NT2/D1 (cell line): ENCODE measurements around the gene ATP2C1.

ENCODE experiments used
- DNase-seq: peaks from one replicate; pipeline ENCODE4 v3.0.0-alpha.2; 2011; ENCODE audit warnings: low read depth, low spot score
- H3K27me3 ChIP-seq: 2 replicates; pipeline ENCODE4 v1.6.0; 2011; ENCODE audit warnings: mild to moderate bottlenecking; ENCODE audit not compliant: insufficient read length, insufficient read depth
- H3K36me3 ChIP-seq: 2 replicates; pipeline ENCODE4 v1.6.1; 2011; ENCODE audit warnings: mild to moderate bottlenecking, low read length, mixed read lengths; ENCODE audit not compliant: insufficient read depth, insufficient read length
- H3K4me1 ChIP-seq: 2 replicates; pipeline ENCODE4 v1.5.1; 2011; ENCODE audit not compliant: insufficient read depth, insufficient read length
- H3K4me3 ChIP-seq: 2 replicates; pipeline ENCODE4 v1.5.1; 2011; ENCODE audit warnings: low read depth; ENCODE audit not compliant: insufficient read length
- H3K9ac ChIP-seq: 2 replicates; pipeline ENCODE4 v1.6.0; 2011; ENCODE audit warnings: low read depth; ENCODE audit not compliant: insufficient read length
- H3K9me3 ChIP-seq: 2 replicates; pipeline ENCODE4 v1.5.1; 2011; ENCODE audit warnings: mild to moderate bottlenecking, low read length; ENCODE audit not compliant: insufficient read depth
- SUZ12 ChIP-seq: IDR thresholded peaks from 2 replicates; pipeline ENCODE4 v1.6.1; 2011; ENCODE audit not compliant: insufficient read length, insufficient read depth; ENCODE audit errors: extremely low read depth
- YY1 ChIP-seq: IDR thresholded peaks from 2 replicates; pipeline ENCODE4 v1.6.1; 2011; ENCODE audit not compliant: insufficient read length, insufficient read depth
- ZNF274 ChIP-seq: IDR thresholded peaks from 2 replicates; pipeline ENCODE4 v1.6.1; 2011; ENCODE audit warnings: mild to moderate bottlenecking, low read depth, low read length

ATP2C1 gene

GRCh38 chr3:130941793-130942192, 47.9 kb downstream of the ATP2C1 start:
- H3K9ac ChIP-seq, result no peak overlapping the region
- no peaks in the 10 kb centered on the region for H3K4me1 ChIP-seq
- TF ChIP-seq SUZ12 (no peak), YY1 (no peak), ZNF274 (no peak)
- H3K27me3 ChIP-seq, result no peaks in the 10 kb centered on the region
- no peak for DNase-seq
- no peaks in the 10 kb centered on the region for H3K9me3 ChIP-seq
- peaks cover 67% of the 10 kb centered on the region for H3K36me3 ChIP-seq
- no peak overlapping the region for H3K4me3 ChIP-seq

GRCh38 chr3:130946882-130947281, 53.0 kb downstream of the ATP2C1 start:
- peaks cover 61% of the 10 kb centered on the region for H3K36me3 ChIP-seq
- no peak for TF ChIP-seq SUZ12
- no peak for TF ChIP-seq ZNF274
- TF ChIP-seq YY1, result no peak

DNA sequence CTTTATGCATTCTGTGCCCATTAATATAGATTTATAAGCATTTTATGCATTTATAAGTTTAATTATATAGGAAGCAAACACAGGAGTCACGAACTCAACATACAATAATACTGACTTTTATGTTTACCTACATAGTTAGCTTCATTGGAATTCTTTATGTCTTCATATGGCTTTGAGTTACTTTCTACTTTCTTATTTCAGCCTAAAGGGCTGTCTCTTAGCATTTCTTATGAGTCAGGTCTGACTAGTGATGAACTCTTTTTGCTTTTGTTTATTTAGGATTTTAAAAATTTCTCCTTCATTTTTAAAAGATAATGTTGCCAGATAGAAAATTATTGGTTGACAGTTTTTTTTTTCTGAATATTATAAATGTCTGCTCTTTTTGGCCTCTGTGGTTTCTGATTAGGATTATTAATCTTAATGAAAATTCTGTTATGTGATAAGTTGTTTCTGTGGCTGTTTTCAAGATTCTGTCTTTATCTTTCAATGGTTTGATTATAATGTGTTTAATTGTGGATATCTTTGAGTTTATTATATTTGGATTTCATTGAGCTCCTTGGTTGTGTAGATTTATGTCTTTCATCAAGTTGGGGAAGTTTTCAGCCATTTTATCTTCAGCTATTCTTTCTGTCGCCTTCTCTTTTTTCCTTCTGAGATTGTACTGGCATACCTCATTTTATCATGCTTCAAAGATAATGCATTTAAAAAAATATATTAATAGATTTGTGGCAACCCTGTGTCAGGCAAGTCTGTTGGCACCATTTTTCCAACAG, 54.3 kb downstream of the ATP2C1 start:
- no peaks in the 10 kb centered on the region for H3K4me1 ChIP-seq
- no peaks in the 10 kb centered on the region for H3K9me3 ChIP-seq
- no peaks in the 10 kb centered on the region for H3K27me3 ChIP-seq
- DNase-seq, result no peak
- no peak overlapping the region for H3K4me3 ChIP-seq
- no peak for TF ChIP-seq SUZ12
- no peak for TF ChIP-seq ZNF274
- no peak for TF ChIP-seq YY1
- H3K36me3 ChIP-seq, result peaks cover 52% of the 10 kb centered on the region
- no peak overlapping the region for H3K9ac ChIP-seq

More at GRCh38 chr3:130946882-130947281, 53.0 kb downstream of the ATP2C1 start:
- no peaks in the 10 kb centered on the region for H3K9me3 ChIP-seq
- no peaks in the 10 kb centered on the region for H3K4me1 ChIP-seq
- H3K9ac ChIP-seq, result no peak overlapping the region
- DNase-seq, result no peak
- H3K27me3 ChIP-seq, result no peaks in the 10 kb centered on the region
- no peak overlapping the region for H3K4me3 ChIP-seq

GRCh38 chr3:130948929-130949328, 55.0 kb downstream of the ATP2C1 start:
- H3K9ac ChIP-seq, result no peak overlapping the region
- H3K4me3 ChIP-seq, result no peak overlapping the region
- H3K4me1 ChIP-seq, result no peaks in the 10 kb centered on the region
- TF ChIP-seq YY1, result no peak
- TF ChIP-seq ZNF274, result no peak
- no peak for TF ChIP-seq SUZ12
- peaks cover 53% of the 10 kb centered on the region for H3K36me3 ChIP-seq
- H3K27me3 ChIP-seq, result no peaks in the 10 kb centered on the region
- H3K9me3 ChIP-seq, result no peaks in the 10 kb centered on the region
- no peak for DNase-seq

- H3K9me3 ChIP-seq, result no peaks in the 10 kb centered on the region
- H3K27me3 ChIP-seq, result no peaks in the 10 kb centered on the region
- no peak overlapping the region for H3K4me3 ChIP-seq
- no peak for DNase-seq
- H3K4me1 ChIP-seq, result no peaks in the 10 kb centered on the region
- TF ChIP-seq ZNF274 (no peak), YY1 (no peak), SUZ12 (no peak)
- H3K9ac ChIP-seq, result no peak overlapping the region
- H3K36me3 ChIP-seq, result peaks cover 52% of the 10 kb centered on the region
Measured at GRCh38 chr3:130950124-130950523, 56.2 kb downstream of the ATP2C1 start.

DNA sequence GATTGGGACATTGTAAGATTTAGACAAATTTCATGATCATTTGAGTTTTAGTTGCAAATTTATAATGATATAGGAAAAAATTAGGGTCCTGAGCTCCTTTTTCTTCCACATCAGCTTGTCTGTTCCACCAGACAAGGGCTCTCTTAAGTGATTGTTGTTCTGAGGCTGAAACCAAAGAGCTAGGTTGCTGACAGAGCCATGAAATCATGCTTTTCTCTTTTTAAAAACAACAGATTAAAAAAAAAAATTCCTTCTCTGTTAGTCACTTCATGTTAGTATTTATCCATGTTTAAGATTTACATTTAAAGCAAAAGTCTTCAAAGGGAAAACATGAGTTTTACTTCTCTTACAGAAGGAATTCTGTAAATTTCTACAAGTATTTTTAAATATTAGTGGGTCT, 56.8 kb downstream of the ATP2C1 start:
- no peak for DNase-seq
- H3K4me1 ChIP-seq, result no peaks in the 10 kb centered on the region
- H3K36me3 ChIP-seq, result peaks cover 55% of the 10 kb centered on the region
- no peaks in the 10 kb centered on the region for H3K27me3 ChIP-seq
- TF ChIP-seq SUZ12 (no peak), ZNF274 (no peak), YY1 (no peak)
- H3K9ac ChIP-seq, result no peak overlapping the region
- H3K9me3 ChIP-seq, result no peaks in the 10 kb centered on the region
- no peak overlapping the region for H3K4me3 ChIP-seq

DNA sequence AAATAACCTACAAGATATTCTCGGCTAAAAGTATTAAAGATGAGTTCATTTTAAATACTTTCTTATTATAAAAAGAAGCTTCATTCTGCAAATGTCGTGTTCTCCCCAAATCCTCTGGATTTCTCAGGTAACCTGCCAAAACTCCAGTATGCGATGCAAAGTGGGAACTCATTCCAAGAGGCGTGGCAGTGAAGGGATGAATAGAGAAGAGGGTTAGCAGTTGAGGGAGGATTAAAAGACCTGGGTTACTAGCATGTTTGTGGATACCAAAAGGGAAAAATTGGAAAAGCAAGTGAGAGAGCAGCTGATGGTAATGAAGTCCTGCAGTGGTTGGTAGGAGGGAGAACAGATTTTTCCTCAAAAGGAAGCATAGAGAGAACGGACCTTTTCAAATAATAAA, 61.6 kb downstream of the ATP2C1 start:
- TF ChIP-seq SUZ12 (no peak), ZNF274 (no peak)
- Histone ChIP-seq H3K4me3 (no peak overlapping the region), H3K4me1 (no peaks in the 10 kb centered on the region), H3K36me3 (peaks cover 55% of the 10 kb centered on the region), H3K9ac (no peak overlapping the region), H3K27me3 (no peaks in the 10 kb centered on the region), H3K9me3 (no peaks in the 10 kb centered on the region)
- DNase-seq, result no peak
